Right lobe of liver (tissue), 6 donors: ENCODE measurements around the gene FBXO44. TPM values are rescaled to one million over a fixed set of nuclear protein-coding genes. Genes with fewer than 3 reads are reported as not detected.

Source experiments
- ATAC-seq, 4 donors: fragments of 200-7000 bp; cut with Tn5 transposase; one replicate each; pipeline ENCODE4 v1.9.1; 2020; ENCODE audit warnings: mild to moderate bottlenecking in 4 of 4, moderate library complexity in 4 of 4
- DNase-seq, 3 donors: peaks; one replicate each; pipeline ENCODE4 v3.0.0-alpha.2; 2020
- H3K27ac ChIP-seq, 3 donors: fragments of 200-600 bp; one replicate each; pipeline ENCODE4 v1.8.0; 2022
- H3K27me3 ChIP-seq, 2 donors: fragments of 200-600 bp; one replicate each; pipeline ENCODE4 v1.8.0; 2022
- H3K36me3 ChIP-seq, 4 donors: fragments of 200-600 bp; sonication (generic) in 1 of 4; one replicate each; pipeline versions ENCODE4 v1.5.1 to v1.8.0; 2017 to 2022; ENCODE audit warnings: control low read depth in 1 of 4
- H3K4me1 ChIP-seq, 4 donors: fragments of 200-600 bp; sonication (generic) in 1 of 4; one replicate each; pipeline versions ENCODE4 v1.5.1 to v1.8.0; 2017 to 2022; ENCODE audit warnings: control low read depth in 1 of 4
- H3K4me3 ChIP-seq, 3 donors: fragments of 200-600 bp; one replicate each; pipeline ENCODE4 v1.8.0; 2022
- H3K9me3 ChIP-seq, 4 donors: fragments of 200-600 bp; sonication (generic) in 1 of 4; one replicate each; pipeline versions ENCODE4 v1.5.1 to v1.8.0; 2017 to 2022; ENCODE audit warnings: control low read depth in 1 of 4
- POLR2A ChIP-seq: fragments of 450-650 bp; IDR thresholded peaks from one replicate; pipeline ENCODE4 v1.6.1; 2017; ENCODE audit warnings: antibody characterized with exemption, mild to moderate bottlenecking
- WGBS: methylation state at CpG from one replicate; pipeline ENCODE4 v1.1.6; 2018; ENCODE audit warnings: low coverage, low lambda C conversion rate; ENCODE audit not compliant: insufficient coverage; ENCODE audit errors: missing lambda C conversion rate; 5-methylcytosine and 5-hydroxymethylcytosine counted together
- intact Hi-C, 2 donors: fragments of 100-400 bp; cut with DNase I; formaldehyde crosslinking; loops; one replicate each; pipeline versions ENCODE4 v1.11.2 to v1.14.1; 2022
- total RNA-seq, 6 experiments: library from RNA; depleted of rRNA in 2 of 6; stranded (reverse); fragments of >200 nt in 2 of 6; fragmentation: NEBNext Ultra II Directional in 3 of 6; extraction: Animal tissue kit (Norgen Biotek cat#: 25700) in 3 of 6; gene quantifications; one replicate each; pipeline versions ENCODE4 v1.1.0 to v1.2.4, GENCODE V29; 2016 to 2023
- TF ChIP-seq, protein P1 (sequence below), 4 donors: fragments of 200-600 bp in 3 of 4; fragments of 450-650 bp in 1 of 4; IDR thresholded peaks; one replicate each; pipeline versions ENCODE4 v1.5.1 to v1.8.0; 2016 to 2022; ENCODE audit warnings: antibody characterized with exemption in 4 of 4, mild to moderate bottlenecking in 2 of 4
- donor health status: DM: no; HTN: yes; CAD: no.
- donor health status: DM: no; HTN: no; CAD: no.
- donor health status: DM: no; HTN: no; CAD: no.
- donor health status: DM: no; HTN: yes; CAD: no.
- donor health status: DM: no; HTN: yes; CAD: no.

The FBXO44 gene
- total RNA-seq, 6 experiments from 2014 or later, result 8.7 to 15.3 (median 10.5) TPM

DNA sequence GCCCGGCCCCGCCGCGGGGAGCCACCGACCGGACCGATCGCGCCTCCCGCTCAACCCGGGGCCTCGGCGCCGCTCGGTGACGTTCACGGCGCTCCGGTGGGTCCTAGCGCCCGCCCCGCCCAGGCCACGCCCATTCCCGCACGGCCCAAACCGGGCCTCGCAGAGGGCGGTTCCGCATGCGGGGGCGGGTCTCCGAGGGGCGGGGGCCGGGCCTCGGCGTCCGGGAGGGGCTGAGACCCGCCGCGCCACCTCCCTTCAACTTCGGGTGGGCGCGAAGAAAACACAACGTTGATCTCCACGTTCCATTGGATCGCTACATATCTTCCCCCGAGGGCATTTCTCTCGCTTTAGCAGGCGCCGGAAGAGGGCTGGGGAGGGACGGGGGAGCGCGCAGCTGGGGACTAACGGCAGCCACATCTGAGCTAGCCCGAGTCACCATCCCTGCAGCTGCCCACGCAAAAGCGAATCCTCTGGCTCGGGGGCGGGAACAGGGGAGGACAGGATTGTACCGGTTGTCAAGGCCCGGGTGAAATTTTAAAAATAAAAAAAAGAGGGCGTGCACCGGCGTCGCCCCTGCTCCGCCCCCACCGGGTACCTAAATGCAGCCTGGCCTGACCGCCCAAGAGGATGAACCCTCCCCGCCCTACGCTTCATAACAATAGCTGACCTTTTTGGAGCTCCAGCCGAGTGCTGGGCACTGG is 26.5 kb downstream of the FBXO44 start, which contains the start of gene MAD2L2:
Gene MAD2L2 (minus strand): TSS at position 78 of the 701 bp plus-strand sequence. CDS start 547 bp downstream, outside the sequence.
- Histone ChIP-seq H3K4me1 (peaks cover 0 to 25% (median 7%) of the 10 kb centered on the region in 4 donors), H3K27me3 (no peaks in the 10 kb centered on the region), H3K36me3 (no peaks in the 10 kb centered on the region), H3K9me3 (no peaks in the 10 kb centered on the region), H3K4me3 (peak within 1 kb of the TSS; percentile 68 to 81 (median 76)), H3K27ac (peak within 1 kb of the TSS; percentile 74 to 94 (median 77))
- DNase-seq (peak; percentile 93 to 95 (median 94)), ATAC-seq (peak; percentile 85 to 93 (median 86))
- TF ChIP-seq, protein P1, sequence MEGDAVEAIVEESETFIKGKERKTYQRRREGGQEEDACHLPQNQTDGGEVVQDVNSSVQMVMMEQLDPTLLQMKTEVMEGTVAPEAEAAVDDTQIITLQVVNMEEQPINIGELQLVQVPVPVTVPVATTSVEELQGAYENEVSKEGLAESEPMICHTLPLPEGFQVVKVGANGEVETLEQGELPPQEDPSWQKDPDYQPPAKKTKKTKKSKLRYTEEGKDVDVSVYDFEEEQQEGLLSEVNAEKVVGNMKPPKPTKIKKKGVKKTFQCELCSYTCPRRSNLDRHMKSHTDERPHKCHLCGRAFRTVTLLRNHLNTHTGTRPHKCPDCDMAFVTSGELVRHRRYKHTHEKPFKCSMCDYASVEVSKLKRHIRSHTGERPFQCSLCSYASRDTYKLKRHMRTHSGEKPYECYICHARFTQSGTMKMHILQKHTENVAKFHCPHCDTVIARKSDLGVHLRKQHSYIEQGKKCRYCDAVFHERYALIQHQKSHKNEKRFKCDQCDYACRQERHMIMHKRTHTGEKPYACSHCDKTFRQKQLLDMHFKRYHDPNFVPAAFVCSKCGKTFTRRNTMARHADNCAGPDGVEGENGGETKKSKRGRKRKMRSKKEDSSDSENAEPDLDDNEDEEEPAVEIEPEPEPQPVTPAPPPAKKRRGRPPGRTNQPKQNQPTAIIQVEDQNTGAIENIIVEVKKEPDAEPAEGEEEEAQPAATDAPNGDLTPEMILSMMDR (IDR thresholded peaks at IDR 0.05), result no peak
- peak; percentile 75 for TF ChIP-seq POLR2A
- intact Hi-C loops, result no loop called here
- WGBS, result 0% methylated on average over 25 of the region's 71 CpGs

DNA sequence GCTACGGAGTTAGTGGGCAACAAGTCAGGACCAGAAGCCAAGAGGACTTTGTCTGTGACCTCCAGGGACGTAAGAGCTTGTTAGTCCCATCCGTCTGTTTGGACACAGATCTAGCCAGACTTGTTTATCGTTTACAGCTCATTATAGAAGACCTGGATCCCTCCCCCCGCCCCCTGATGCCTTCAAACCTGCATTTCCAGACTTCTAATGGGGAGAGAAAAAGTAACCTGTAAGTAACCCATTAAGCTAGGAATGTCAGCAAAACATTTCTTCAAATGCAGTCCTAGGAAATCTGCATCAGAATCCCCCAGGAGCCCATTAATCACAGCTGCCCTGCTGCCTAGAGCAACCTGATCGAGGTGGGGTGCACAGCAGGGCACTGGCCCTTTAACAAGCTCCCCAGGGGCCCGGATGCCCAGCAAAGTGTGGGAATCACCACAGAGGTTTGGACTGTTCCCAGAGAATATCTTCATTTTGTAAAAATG is 27.7 kb downstream of the FBXO44 start:
- intact Hi-C loops, result no loop called here
- TF ChIP-seq, protein P1 (IDR thresholded peaks at IDR 0.05), result no peak
- no peak for TF ChIP-seq POLR2A
- Histone ChIP-seq H3K27ac (no peak overlapping the region), H3K36me3 (no peaks in the 10 kb centered on the region), H3K4me3 (no peak overlapping the region), H3K4me1 (peaks cover 0 to 16% (median 3%) of the 10 kb centered on the region in 4 donors), H3K27me3 (no peaks in the 10 kb centered on the region), H3K9me3 (no peaks in the 10 kb centered on the region)
- WGBS, result 28% methylated on average over 5 of the region's 7 CpGs
- ATAC-seq (peak in 1 of 4 donors; percentile 8), DNase-seq (no peak)

- TF ChIP-seq, protein P1 (IDR thresholded peaks at IDR 0.05), result no peak
- TF ChIP-seq POLR2A, result no peak
- no CpG with 5 or more reads among the region's 1 CpG for WGBS
- Histone ChIP-seq H3K27ac (no peak overlapping the region), H3K9me3 (no peaks in the 10 kb centered on the region), H3K36me3 (no peaks in the 10 kb centered on the region), H3K4me1 (peaks cover 0 to 16% (median 3%) of the 10 kb centered on the region in 4 donors), H3K27me3 (no peaks in the 10 kb centered on the region), H3K4me3 (no peak overlapping the region)
- ATAC-seq (no peak), DNase-seq (no peak)
- intact Hi-C loops, result no loop called here
Observed at GRCh38 chr1:11682799-11683198, 28.1 kb downstream of the FBXO44 start.

DNA sequence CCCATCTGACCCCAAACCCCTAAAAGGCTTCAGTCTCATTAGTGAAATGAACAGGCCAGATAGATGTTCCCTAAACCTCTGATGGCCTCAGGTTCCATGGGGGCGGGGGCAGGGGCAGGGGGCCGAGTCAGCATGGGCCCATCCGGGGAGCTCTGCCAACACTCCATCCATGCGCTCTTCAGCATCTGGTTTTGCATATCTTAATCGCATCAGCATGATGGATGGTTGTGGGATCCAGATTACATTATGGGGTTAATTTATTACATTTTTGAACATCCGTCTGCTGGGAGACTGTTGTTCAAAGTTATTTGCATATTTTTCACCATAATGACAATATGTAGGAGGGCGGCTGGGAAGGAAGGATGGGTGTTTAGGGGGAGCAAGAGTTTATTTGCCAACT is 29.4 kb downstream of the FBXO44 start:
- Histone ChIP-seq H3K4me3 (no peak overlapping the region), H3K27ac (no peak overlapping the region), H3K27me3 (no peaks in the 10 kb centered on the region), H3K9me3 (no peaks in the 10 kb centered on the region), H3K36me3 (no peaks in the 10 kb centered on the region), H3K4me1 (peaks cover 0 to 16% (median 3%) of the 10 kb centered on the region in 4 donors)
- TF ChIP-seq, protein P1 (IDR thresholded peaks at IDR 0.05), result no peak
- no peak for TF ChIP-seq POLR2A
- intact Hi-C loops, result no loop called here
- no peak for DNase-seq
- ATAC-seq, result no peak
- 70% methylated on average over 5 of the region's 7 CpGs for WGBS
